ENCODE data around the gene LYST. TPM values are rescaled to one million over a fixed set of nuclear protein-coding genes. Genes with fewer than 3 reads are reported as not detected.

LYST gene
- polyA plus RNA-seq, 1 of the 3 experiments (the other 2 are of a cell fraction): 3.9 TPM

DNA sequence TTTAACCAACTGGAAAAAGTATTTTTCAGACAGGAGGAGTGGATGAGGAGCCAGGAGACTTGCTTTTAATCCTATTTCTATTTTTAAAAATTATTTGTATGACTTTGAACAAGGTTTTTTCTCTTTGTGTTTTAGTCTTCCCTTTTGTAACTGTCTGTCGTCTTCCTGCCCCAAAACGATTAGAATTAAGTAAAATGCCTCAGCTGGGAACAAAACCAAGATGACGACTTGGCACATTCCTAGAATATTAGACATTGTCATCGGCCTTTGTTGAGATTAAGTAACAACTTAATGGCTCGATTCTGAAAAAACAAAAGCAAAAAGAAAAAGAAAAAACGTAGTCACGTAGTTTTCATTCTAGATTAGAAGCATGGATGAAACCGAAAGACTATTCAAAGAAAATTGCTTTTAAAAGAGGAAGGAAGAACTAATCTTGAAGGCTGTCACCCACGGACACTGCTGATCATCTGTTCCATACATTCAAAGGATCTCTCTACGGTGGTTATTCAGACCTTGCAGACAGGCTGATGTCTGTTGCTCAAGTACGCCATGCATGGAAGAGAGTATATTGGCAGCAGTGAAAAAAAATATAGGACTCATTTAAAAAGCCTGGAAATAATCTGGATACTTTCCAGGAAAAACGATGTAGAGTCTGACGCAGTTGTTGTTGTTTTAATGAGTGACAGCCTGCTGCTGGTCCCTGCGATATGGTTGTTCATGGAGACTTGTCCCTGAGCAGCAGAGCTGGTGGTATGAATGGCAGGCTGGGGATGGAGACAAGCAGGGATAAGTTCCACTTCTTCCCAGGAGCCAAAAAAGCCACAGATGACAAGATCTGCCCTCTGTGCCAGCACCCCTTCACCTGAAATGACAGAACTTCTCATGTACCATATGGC, 234.0 kb downstream of the LYST start:
- 48% methylated on average over 14 of the region's 14 CpGs for WGBS (ENCODE audit: low lambda C conversion rate)
- ChIA-PET CTCF (interaction anchor here (1.2 kb wide), 1 partner anchor 16 kb away, joined by 4 read pairs; no protein-coding TSS in a partner anchor), POLR2A (no interaction called here)
- no peaks in the 10 kb centered on the region for H3K79me2 ChIP-seq (ENCODE audit: insufficient read depth)
- no peaks in the 10 kb centered on the region for H3K9me3 ChIP-seq
- H3K36me3 ChIP-seq (replicated peaks in 1 of 2; ENCODE audit: control insufficient read depth in 1 of 2, insufficient read depth in 2 of 2, low read length in 1 of 2): no peaks in the 10 kb centered on the region
- 0 out of 4 replicates have a peak overlapping the region, but pooled peaks of 1 of the 2 experiments have one; percentile 19 for H3K27ac ChIP-seq (ENCODE audit: low read depth in 2 of 2, low read length in 1 of 2)
- no peak overlapping the region for H3K4me2 ChIP-seq
- no peak overlapping the region for H3K4me3 ChIP-seq (ENCODE audit: low read depth in 2 of 2, low read length in 1 of 2)
- H2AFZ ChIP-seq (ENCODE audit: low read depth): no peak overlapping the region
- no peaks in the 10 kb centered on the region for H3K9me2 ChIP-seq
- no peaks in the 10 kb centered on the region for H4K20me1 ChIP-seq (ENCODE audit: insufficient read depth)
- no peak overlapping the region for H3K9ac ChIP-seq
- H3K4me1 ChIP-seq (ENCODE audit: control insufficient read depth in 1 of 2, insufficient read depth in 2 of 2, low read depth in 1 of 2, low read length in 1 of 2): peaks cover 0 to 15% of the 10 kb centered on the region in 2 experiments; a peak in 2 of 4 replicates
- no peak for TF ChIP-seq YY1 (IDR thresholded peaks at IDR 0.05; ENCODE audit: low read depth)
- TF ChIP-seq, protein P1, sequence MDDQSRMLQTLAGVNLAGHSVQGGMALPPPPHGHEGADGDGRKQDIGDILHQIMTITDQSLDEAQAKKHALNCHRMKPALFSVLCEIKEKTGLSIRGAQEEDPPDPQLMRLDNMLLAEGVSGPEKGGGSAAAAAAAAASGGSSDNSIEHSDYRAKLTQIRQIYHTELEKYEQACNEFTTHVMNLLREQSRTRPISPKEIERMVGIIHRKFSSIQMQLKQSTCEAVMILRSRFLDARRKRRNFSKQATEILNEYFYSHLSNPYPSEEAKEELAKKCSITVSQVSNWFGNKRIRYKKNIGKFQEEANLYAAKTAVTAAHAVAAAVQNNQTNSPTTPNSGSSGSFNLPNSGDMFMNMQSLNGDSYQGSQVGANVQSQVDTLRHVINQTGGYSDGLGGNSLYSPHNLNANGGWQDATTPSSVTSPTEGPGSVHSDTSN (IDR thresholded peaks at IDR 0.05): 0 out of 2 replicates have a peak, but pooled peaks have one; percentile 5
- no peaks in the 10 kb centered on the region for H3F3A ChIP-seq (replicated peaks; ENCODE audit: insufficient read depth)
- no peaks in the 10 kb centered on the region for H3K27me3 ChIP-seq (ENCODE audit: insufficient read depth)
- DNase-seq: no peak

DNA sequence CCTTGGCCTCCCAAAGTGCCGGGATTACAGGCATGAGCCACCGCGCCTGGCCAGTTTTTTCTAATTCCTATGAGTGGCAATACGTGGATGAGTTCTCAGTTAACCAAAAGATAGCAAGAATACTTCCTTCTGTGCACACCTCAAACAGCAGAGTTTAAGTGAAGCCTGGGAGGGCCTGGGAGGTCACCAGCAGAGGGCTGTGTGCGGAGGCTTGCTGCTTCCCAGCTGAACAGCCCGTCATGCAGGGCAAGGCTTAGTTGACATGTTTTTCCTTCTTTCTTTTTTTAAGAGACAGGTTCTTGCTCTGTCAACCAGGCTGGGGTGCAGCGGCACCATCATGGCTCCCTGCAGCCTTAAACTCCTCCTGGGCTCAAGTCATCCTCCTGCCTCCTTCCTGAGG, 234.9 kb downstream of the LYST start:
- H3F3A ChIP-seq (replicated peaks; ENCODE audit: insufficient read depth): no peaks in the 10 kb centered on the region
- H3K27ac ChIP-seq (ENCODE audit: low read depth in 2 of 2, low read length in 1 of 2): no peak overlapping the region
- H3K9me2 ChIP-seq: no peaks in the 10 kb centered on the region
- no peaks in the 10 kb centered on the region for H3K36me3 ChIP-seq (replicated peaks in 1 of 2; ENCODE audit: control insufficient read depth in 1 of 2, insufficient read depth in 2 of 2, low read length in 1 of 2)
- CTCF ChIA-PET: no interaction called here
- no peaks in the 10 kb centered on the region for H3K27me3 ChIP-seq (ENCODE audit: insufficient read depth)
- no peaks in the 10 kb centered on the region for H3K9me3 ChIP-seq
- no peak overlapping the region for H2AFZ ChIP-seq (ENCODE audit: low read depth)
- no peak overlapping the region for H3K9ac ChIP-seq
- no peaks in the 10 kb centered on the region for H3K79me2 ChIP-seq (ENCODE audit: insufficient read depth)
- POLR2A ChIA-PET: no interaction called here
- H3K4me1 ChIP-seq (ENCODE audit: control insufficient read depth in 1 of 2, insufficient read depth in 2 of 2, low read depth in 1 of 2, low read length in 1 of 2): peaks cover 0 to 14% of the 10 kb centered on the region in 2 experiments; a peak in 2 of 4 replicates
- 91% methylated on average over 6 of the region's 7 CpGs for WGBS (ENCODE audit: low lambda C conversion rate)
- H3K4me3 ChIP-seq (ENCODE audit: low read depth in 2 of 2, low read length in 1 of 2): no peak overlapping the region
- H4K20me1 ChIP-seq (ENCODE audit: insufficient read depth): no peaks in the 10 kb centered on the region
- TF ChIP-seq, protein P2, sequence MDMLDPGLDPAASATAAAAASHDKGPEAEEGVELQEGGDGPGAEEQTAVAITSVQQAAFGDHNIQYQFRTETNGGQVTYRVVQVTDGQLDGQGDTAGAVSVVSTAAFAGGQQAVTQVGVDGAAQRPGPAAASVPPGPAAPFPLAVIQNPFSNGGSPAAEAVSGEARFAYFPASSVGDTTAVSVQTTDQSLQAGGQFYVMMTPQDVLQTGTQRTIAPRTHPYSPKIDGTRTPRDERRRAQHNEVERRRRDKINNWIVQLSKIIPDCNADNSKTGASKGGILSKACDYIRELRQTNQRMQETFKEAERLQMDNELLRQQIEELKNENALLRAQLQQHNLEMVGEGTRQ (IDR thresholded peaks at IDR 0.05; ENCODE audit: borderline replicate concordance, low read depth, low read length): no peak
- TF ChIP-seq, protein P3, sequence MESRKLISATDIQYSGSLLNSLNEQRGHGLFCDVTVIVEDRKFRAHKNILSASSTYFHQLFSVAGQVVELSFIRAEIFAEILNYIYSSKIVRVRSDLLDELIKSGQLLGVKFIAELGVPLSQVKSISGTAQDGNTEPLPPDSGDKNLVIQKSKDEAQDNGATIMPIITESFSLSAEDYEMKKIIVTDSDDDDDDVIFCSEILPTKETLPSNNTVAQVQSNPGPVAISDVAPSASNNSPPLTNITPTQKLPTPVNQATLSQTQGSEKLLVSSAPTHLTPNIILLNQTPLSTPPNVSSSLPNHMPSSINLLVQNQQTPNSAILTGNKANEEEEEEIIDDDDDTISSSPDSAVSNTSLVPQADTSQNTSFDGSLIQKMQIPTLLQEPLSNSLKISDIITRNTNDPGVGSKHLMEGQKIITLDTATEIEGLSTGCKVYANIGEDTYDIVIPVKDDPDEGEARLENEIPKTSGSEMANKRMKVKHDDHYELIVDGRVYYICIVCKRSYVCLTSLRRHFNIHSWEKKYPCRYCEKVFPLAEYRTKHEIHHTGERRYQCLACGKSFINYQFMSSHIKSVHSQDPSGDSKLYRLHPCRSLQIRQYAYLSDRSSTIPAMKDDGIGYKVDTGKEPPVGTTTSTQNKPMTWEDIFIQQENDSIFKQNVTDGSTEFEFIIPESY (IDR thresholded peaks at IDR 0.05; ENCODE audit: borderline replicate concordance, low read depth): no peak
- no peak overlapping the region for H3K4me2 ChIP-seq
- no peak for DNase-seq
